B cell (primary cell): Measurements from ENCODE around the gene ACSS1. TPM values are rescaled to one million over a fixed set of nuclear protein-coding genes. Genes with fewer than 3 reads are reported as not detected.

ENCODE experiments used
- ATAC-seq: fragments of 200-7000 bp; cut with Tn5 transposase; one replicate; pipeline ENCODE4 v1.10.0; 2021; ENCODE audit warnings: low read depth, mild to moderate bottlenecking, moderate number of reproducible peaks, moderate library complexity
- CTCF ChIA-PET: fragments of 350-600 bp; sonication (Branson Sonifier 250); formaldehyde crosslinking; loops from one replicate; lab custom pipeline; 2021; ENCODE audit warnings: antibody characterized with exemption, inconsistent platforms; lab: Charles Lee
- POLR2A ChIA-PET: fragments of 350-600 bp; sonication (Branson Sonifier 250); formaldehyde crosslinking; loops from one replicate; lab custom pipeline; 2021; ENCODE audit warnings: antibody characterized with exemption; lab: Charles Lee
- DNase-seq: peaks from one replicate; pipeline ENCODE4 v3.0.0; 2013
- H2AFZ ChIP-seq: 2 replicates; pipeline ENCODE4 v1.6.1; 2012; ENCODE audit warnings: mild to moderate bottlenecking, low read depth, low read length; ENCODE audit not compliant: insufficient read depth, poor library complexity, severe bottlenecking
- H3K27ac ChIP-seq, 2 donors: 1 replicate in 1 of 2; 2 replicates in 1 of 2; pipeline ENCODE4 v1.5.1; 2012 to 2013; ENCODE audit warnings: low read length in 2 of 2, mild to moderate bottlenecking in 2 of 2, moderate library complexity in 1 of 2
- H3K27me3 ChIP-seq, 4 experiments: fragments of 200-600 bp in 1 of 4; sonication (generic) in 1 of 4; replicated peaks in 1 of 4; 1 replicate in 2 of 4; 2 replicates in 2 of 4; pipeline versions ENCODE4 v1.6.1 to v1.7.0; 2013 to 2016; ENCODE audit warnings: low read length in 3 of 4, mild to moderate bottlenecking in 2 of 4, mixed read lengths in 1 of 4, moderate library complexity in 1 of 4; ENCODE audit not compliant: insufficient read depth in 4 of 4, control insufficient read depth in 3 of 4; ENCODE audit errors: control extremely low read depth in 1 of 4
- H3K36me3 ChIP-seq, 2 experiments: replicated peaks in 1 of 2; 1 replicate in 1 of 2; 2 replicates in 1 of 2; pipeline versions ENCODE4 v1.6.1 to v1.7.1; 2013; ENCODE audit warnings: low read length in 1 of 2; ENCODE audit not compliant: insufficient read depth in 2 of 2, control insufficient read depth in 1 of 2; ENCODE audit errors: control extremely low read depth in 1 of 2, extremely low read depth in 1 of 2
- H3K4me1 ChIP-seq, 2 donors: fragments of 200-600 bp in 1 of 2; sonication (generic) in 1 of 2; 1 replicate in 1 of 2; 2 replicates in 1 of 2; pipeline versions ENCODE4 v1.5.1 to v1.6.1; 2013 to 2017; ENCODE audit warnings: low read length in 2 of 2; ENCODE audit not compliant: control insufficient read depth in 2 of 2, insufficient read depth in 2 of 2
- H3K4me2 ChIP-seq: replicated peaks from 2 replicates; pipeline ENCODE3; 2012; ENCODE audit warnings: mild to moderate bottlenecking, low read depth, low read length; ENCODE audit not compliant: poor library complexity, severe bottlenecking
- H3K4me3 ChIP-seq, 5 experiments: fragments of 200-600 bp in 1 of 5; sonication (generic) in 1 of 5; 1 replicate in 3 of 5; 2 replicates in 2 of 5; pipeline versions ENCODE4 v1.5.1 to v1.7.0; 2011 to 2016; ENCODE audit warnings: low read length in 4 of 5, mild to moderate bottlenecking in 4 of 5, low read depth in 2 of 5, control low read depth in 1 of 5, moderate library complexity in 1 of 5; ENCODE audit not compliant: insufficient read depth in 1 of 5; ENCODE audit errors: control extremely low read depth in 1 of 5, extremely low read depth in 1 of 5
- H3K79me2 ChIP-seq: fragments of 200-600 bp; sonication (generic); one replicate; pipeline ENCODE4 v1.6.0; 2016; ENCODE audit warnings: low read length; ENCODE audit not compliant: control insufficient read depth, insufficient read depth
- H3K9ac ChIP-seq: fragments of 200-600 bp; sonication (generic); 2 replicates; pipeline ENCODE4 v1.6.1; 2017; ENCODE audit warnings: mild to moderate bottlenecking, low read length, moderate library complexity
- H3K9me3 ChIP-seq, 3 donors: one replicate each; pipeline versions ENCODE4 v1.6.1 to v1.7.1; 2013; ENCODE audit warnings: low read length in 2 of 3; ENCODE audit not compliant: control insufficient read depth in 2 of 3, insufficient read depth in 1 of 3; ENCODE audit errors: control extremely low read depth in 1 of 3
- H4K20me1 ChIP-seq: 2 replicates; pipeline ENCODE4 v1.6.0; 2012; ENCODE audit warnings: mild to moderate bottlenecking, low read length; ENCODE audit not compliant: insufficient read depth, control insufficient read depth, poor library complexity, severe bottlenecking
- H3K27ac Mint-ChIP-seq: one replicate; pipeline ENCODE4 v1.8.0; 2021; ENCODE audit warnings: mixed read lengths
- H3K27me3 Mint-ChIP-seq: one replicate; pipeline ENCODE4 v1.8.0; 2021; ENCODE audit warnings: mixed read lengths
- H3K4me1 Mint-ChIP-seq: one replicate; pipeline ENCODE4 v1.8.0; 2021; ENCODE audit warnings: mixed read lengths
- H3K4me3 Mint-ChIP-seq: one replicate; pipeline ENCODE4 v1.8.0; 2021; ENCODE audit warnings: mixed read lengths
- H3K9me3 Mint-ChIP-seq: one replicate; pipeline ENCODE4 v1.8.0; 2022; ENCODE audit warnings: mixed read lengths; ENCODE audit not compliant: insufficient read depth
- EZH2 ChIP-seq: IDR thresholded peaks from 2 replicates; pipeline ENCODE4 v1.6.1; 2012; ENCODE audit warnings: borderline replicate concordance, low read depth, mild to moderate bottlenecking, moderate library complexity, low read length; ENCODE audit not compliant: insufficient read depth, poor library complexity, severe bottlenecking
- WGBS: methylation state at CpG from one replicate; pipeline ENCODE4 v1.1.5; 2013; ENCODE audit warnings: missing lambda C conversion rate; ENCODE audit not compliant: insufficient coverage; 5-methylcytosine and 5-hydroxymethylcytosine counted together
- intact Hi-C: fragments of 100-400 bp; cut with micrococcal nuclease; formaldehyde crosslinking; loops from one replicate; pipeline ENCODE4 v1.10.0; 2022
- polyA plus RNA-seq: library from polyadenylated mRNA; depleted of rRNA; stranded (reverse); fragments of >200 nt; gene quantifications from 2 replicates; pipeline ENCODE4 v1.2.3, GENCODE V29; 2012
- total RNA-seq, 2 donors: library from RNA; stranded (reverse); fragments of 120-200 nt in 1 of 2; gene quantifications; 1 replicate in 1 of 2; 2 replicates in 1 of 2; pipeline versions ENCODE4 v1.2.3 to v1.2.4, GENCODE V29; 2013 to 2022
- TF ChIP-seq, protein P1 (sequence below): fragments of 200-600 bp; IDR thresholded peaks from one replicate; pipeline ENCODE4 v1.8.0; 2022; ENCODE audit warnings: antibody characterized with exemption, mild to moderate bottlenecking

ACSS1 gene
- total and polyA plus RNA-seq, 2 donors (not counting 1 experiment from before 2014, with no cell fraction given): 82.7 to 95.5 TPM

DNA sequence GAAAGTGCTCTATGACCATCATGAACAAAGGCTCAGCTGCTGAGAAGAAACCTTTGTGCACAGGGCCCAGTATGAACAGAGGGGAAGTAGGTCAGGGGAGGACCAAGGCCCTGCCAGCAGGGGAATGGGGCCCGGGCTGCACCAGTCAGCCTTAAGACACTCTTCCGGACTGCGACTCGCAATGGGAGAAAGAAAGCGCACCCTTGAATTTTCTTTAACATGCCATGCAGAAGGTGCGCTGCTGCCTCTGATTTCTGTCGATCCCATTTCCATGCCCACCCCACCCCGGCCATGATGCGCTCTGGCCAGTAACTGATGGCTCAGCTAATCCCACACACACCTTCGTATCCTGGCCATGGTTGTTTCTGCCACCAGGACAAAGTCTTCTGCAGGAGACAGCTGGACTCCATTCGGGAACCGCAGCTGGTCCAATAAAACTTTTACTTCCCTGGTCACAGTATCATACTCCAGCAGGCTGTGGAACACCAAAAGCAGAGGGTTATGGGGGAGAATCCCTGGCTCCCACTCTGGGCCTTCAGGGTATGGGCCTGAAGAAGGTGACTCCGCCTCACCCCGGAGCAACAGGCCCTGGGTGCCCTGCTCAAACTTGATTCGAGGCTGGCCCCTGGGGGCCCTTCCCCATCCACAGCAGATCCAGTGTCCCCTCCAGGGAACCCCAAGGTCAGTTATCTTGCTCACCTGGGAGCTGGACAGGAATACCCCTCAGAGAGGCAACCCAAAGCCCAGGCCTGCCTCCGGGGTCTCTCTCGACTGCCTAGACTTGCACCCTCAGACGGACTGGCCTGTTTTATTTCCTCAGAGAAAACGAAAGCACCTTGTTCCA is 88.5 kb downstream of the ACSS1 start:
- H3K9ac ChIP-seq: no peak overlapping the region
- H3K4me3 Mint-ChIP-seq: no peak overlapping the region
- ChIA-PET POLR2A (no interaction called here), CTCF (no interaction called here)
- no peak overlapping the region for H3K27ac ChIP-seq
- peaks cover 0 to 8% of the 10 kb centered on the region in 2 donors for H3K4me1 ChIP-seq
- DNase-seq (no peak), ATAC-seq (no peak)
- H3K9me3 ChIP-seq: no peaks in the 10 kb centered on the region
- H3K79me2 ChIP-seq: no peaks in the 10 kb centered on the region
- H4K20me1 ChIP-seq: no peaks in the 10 kb centered on the region
- no peaks in the 10 kb centered on the region for H3K9me3 Mint-ChIP-seq
- intact Hi-C loops: no loop called here
- peaks cover 3% of the 10 kb centered on the region for H3K4me1 Mint-ChIP-seq
- no peak overlapping the region for H2AFZ ChIP-seq
- H3K27me3 ChIP-seq: no peaks in the 10 kb centered on the region
- H3K27ac Mint-ChIP-seq: no peak overlapping the region
- peaks cover 9 to 57% of the 10 kb centered on the region in 2 experiments for H3K36me3 ChIP-seq
- H3K4me3 ChIP-seq: no peak overlapping the region
- 96% methylated on average over 16 of the region's 19 CpGs for WGBS
- no peaks in the 10 kb centered on the region for H3K27me3 Mint-ChIP-seq
- H3K4me2 ChIP-seq: no peak overlapping the region
- TF ChIP-seq, protein P1, sequence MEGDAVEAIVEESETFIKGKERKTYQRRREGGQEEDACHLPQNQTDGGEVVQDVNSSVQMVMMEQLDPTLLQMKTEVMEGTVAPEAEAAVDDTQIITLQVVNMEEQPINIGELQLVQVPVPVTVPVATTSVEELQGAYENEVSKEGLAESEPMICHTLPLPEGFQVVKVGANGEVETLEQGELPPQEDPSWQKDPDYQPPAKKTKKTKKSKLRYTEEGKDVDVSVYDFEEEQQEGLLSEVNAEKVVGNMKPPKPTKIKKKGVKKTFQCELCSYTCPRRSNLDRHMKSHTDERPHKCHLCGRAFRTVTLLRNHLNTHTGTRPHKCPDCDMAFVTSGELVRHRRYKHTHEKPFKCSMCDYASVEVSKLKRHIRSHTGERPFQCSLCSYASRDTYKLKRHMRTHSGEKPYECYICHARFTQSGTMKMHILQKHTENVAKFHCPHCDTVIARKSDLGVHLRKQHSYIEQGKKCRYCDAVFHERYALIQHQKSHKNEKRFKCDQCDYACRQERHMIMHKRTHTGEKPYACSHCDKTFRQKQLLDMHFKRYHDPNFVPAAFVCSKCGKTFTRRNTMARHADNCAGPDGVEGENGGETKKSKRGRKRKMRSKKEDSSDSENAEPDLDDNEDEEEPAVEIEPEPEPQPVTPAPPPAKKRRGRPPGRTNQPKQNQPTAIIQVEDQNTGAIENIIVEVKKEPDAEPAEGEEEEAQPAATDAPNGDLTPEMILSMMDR: no peak
- no peak for TF ChIP-seq EZH2

DNA sequence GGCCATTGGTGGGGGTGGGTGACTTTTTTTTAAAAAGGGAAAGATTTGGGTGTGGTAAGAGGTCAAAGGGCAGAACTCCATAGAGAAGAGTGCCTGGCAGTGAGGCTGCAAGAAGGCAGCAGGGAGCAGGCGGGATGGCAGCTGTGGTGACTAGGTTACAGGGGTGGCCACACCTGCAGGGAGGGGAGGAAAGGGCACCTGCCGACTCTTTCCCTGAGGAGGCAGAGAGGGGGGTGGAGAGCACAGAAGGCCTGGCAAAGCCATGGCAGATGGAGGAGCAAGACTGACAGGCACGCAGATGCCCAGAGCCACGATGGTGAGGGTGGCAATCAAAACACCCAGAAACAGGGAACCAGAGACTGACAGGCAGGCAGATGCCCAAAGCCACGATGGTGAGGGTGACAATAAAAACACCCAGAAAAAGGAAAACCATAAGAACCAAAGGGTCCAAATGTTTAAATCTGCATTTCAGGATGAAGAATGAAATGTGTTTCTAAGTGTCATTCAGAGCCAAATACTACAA is 89.6 kb downstream of the ACSS1 start:
- WGBS: 70% methylated on average over 4 of the region's 5 CpGs
- intact Hi-C loops: no loop called here
- Mint-ChIP-seq H3K4me3 (no peak overlapping the region), H3K4me1 (peaks cover 3% of the 10 kb centered on the region), H3K27me3 (no peaks in the 10 kb centered on the region), H3K9me3 (no peaks in the 10 kb centered on the region), H3K27ac (no peak overlapping the region)
- H4K20me1 ChIP-seq: no peaks in the 10 kb centered on the region
- no peak for DNase-seq
- ATAC-seq: no peak
- no peaks in the 10 kb centered on the region for H3K9me3 ChIP-seq
- H3K4me2 ChIP-seq: no peak overlapping the region
- H3K9ac ChIP-seq: no peak overlapping the region
- ChIA-PET POLR2A (no interaction called here), CTCF (no interaction called here)
- peaks cover 0 to 8% of the 10 kb centered on the region in 2 donors for H3K4me1 ChIP-seq
- H3K36me3 ChIP-seq: peaks cover 5 to 64% of the 10 kb centered on the region in 2 experiments
- H3K4me3 ChIP-seq: no peak overlapping the region
- TF ChIP-seq EZH2: no peak
- TF ChIP-seq, protein P1: no peak
- no peaks in the 10 kb centered on the region for H3K27me3 ChIP-seq
- no peaks in the 10 kb centered on the region for H3K79me2 ChIP-seq
- H2AFZ ChIP-seq: no peak overlapping the region
- H3K27ac ChIP-seq: no peak overlapping the region
